ENCODE measurements around the gene CHID1.
A peak's percentile ranks its signal among the peaks of the same experiment; 100 is the strongest.

CHID1 gene

DNA sequence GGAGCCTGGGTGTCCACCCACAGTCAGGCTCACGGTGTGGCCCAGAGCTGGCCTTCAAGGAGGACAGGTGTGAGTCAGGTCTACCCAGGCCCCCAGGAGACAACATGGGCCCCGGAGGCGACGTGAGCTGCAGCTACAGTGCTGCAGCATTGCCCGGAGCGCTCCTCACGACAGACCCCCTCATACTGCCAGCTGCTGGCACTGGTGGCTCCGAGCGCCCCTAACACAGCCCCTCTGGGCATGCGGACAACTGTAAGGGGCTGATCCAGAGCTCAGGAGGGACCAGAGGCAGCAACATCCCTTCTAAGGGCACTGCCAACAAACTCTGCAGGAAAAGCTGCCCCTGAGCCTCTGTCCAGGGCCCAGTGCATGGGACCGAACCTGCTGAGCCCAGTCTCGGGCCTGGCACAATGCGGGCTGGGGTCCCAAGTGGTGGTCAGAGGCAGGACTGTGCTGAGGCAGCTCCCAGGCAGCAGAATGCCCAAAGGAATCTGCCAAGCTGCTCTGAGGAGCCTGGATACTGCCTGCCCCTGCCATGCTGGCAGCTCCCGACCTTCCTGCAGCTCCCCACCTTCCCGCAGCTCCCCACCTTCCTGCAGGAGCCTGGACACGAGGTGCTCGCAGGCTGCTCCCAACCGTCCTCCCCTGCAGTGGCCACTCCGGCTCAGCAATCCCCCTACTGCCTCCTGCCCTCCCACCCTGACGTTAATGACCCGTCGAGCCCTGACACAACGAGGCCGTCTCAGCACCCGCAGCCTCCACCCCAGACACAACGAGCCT is 15.1 kb downstream of the CHID1 start:
- H3K27me3 Mint-ChIP-seq: no peaks in the 10 kb centered on the region
- peaks cover 6% of the 10 kb centered on the region for H3K36me3 Mint-ChIP-seq (ENCODE audit: insufficient read depth)
- peaks cover 0 to 4% of the 10 kb centered on the region in 2 donors for H3K4me1 Mint-ChIP-seq (ENCODE audit: low read depth in 2 of 2)
- no peak for ATAC-seq (replicated peaks)
- no peaks in the 10 kb centered on the region for H3K9me3 Mint-ChIP-seq
- peak overlapping the region; percentile 55 to 72 for H3K27ac Mint-ChIP-seq
- no peak overlapping the region for H3K4me3 Mint-ChIP-seq
- DNase-seq: no peak

DNA sequence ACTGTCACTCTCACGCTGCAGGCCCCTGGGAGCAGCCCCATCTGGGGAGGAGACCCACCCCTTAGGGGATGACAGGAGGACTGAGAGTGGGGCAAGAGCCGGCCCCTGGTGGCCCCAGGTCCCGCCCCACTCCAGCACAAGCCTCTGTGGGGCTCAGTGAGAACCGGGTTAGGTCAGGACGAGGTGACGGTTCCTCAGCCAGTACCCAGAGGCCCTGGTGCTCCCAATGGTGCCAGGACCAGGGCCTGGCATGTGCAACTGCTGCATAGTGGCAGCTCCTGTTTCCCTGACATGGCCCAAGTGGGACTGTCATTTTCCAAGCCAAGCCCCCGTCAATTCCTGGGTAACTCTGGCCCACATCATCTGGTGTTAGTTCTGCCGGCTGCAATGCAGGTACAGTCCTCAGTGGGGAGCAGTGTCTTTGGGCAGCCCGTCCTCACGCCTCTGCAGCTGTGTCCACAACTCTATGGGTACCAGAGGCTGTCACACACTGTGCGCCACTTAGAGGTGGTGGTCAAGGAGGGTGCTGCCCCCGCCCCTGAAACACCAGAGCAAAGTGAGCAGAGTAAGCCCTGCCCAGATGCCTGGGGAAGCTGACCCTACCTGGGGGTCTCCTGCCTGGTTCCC is 15.9 kb downstream of the CHID1 start:
- ATAC-seq (replicated peaks): no peak
- no peak for DNase-seq
- no peak overlapping the region for H3K4me3 Mint-ChIP-seq
- no peaks in the 10 kb centered on the region for H3K27me3 Mint-ChIP-seq
- peaks cover 4% of the 10 kb centered on the region for H3K36me3 Mint-ChIP-seq (ENCODE audit: insufficient read depth)
- H3K4me1 Mint-ChIP-seq (ENCODE audit: low read depth in 2 of 2): peaks cover 0 to 4% of the 10 kb centered on the region in 2 donors
- no peak overlapping the region for H3K27ac Mint-ChIP-seq
- H3K9me3 Mint-ChIP-seq: no peaks in the 10 kb centered on the region

DNA sequence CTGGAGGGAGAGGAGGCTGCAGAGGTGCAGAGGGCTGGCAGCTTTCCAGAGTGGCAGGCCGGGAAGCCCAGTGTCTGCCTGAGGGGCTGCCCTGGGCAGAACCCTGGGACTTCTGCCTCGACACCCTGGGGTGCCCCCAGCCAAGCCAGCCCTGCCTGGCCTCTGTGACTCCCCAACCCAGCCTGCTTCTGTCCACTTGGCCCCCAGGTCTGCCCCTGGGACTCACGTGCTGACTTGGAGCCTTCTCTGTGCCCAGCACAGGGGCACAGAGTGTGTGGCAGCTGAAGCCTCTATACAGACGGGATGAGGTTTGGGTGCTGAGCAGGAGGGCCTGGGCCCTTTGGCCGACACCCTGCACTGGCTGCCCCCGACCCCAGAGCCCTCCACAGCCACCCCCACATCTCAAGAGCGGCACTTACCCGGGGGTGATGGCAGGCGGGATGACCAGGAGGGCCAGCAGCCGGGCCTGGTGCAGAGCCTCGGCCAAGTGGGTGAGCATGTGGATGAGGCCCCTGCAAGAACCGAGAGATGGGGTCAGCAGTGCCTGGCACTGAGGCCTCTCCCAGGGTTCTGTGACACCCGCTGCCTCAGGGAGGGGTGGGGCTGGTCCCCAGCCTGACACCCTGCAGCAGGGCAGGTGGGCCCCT is 17.5 kb downstream of the CHID1 start:
- DNase-seq (no peak), ATAC-seq (replicated peaks) (no peak)
- no peak overlapping the region for H3K27ac Mint-ChIP-seq
- no peaks in the 10 kb centered on the region for H3K27me3 Mint-ChIP-seq
- peaks cover 0 to 4% of the 10 kb centered on the region in 2 donors for H3K4me1 Mint-ChIP-seq (ENCODE audit: low read depth in 2 of 2)
- no peak overlapping the region for H3K4me3 Mint-ChIP-seq
- no peaks in the 10 kb centered on the region for H3K36me3 Mint-ChIP-seq (ENCODE audit: insufficient read depth)
- no peaks in the 10 kb centered on the region for H3K9me3 Mint-ChIP-seq

DNA sequence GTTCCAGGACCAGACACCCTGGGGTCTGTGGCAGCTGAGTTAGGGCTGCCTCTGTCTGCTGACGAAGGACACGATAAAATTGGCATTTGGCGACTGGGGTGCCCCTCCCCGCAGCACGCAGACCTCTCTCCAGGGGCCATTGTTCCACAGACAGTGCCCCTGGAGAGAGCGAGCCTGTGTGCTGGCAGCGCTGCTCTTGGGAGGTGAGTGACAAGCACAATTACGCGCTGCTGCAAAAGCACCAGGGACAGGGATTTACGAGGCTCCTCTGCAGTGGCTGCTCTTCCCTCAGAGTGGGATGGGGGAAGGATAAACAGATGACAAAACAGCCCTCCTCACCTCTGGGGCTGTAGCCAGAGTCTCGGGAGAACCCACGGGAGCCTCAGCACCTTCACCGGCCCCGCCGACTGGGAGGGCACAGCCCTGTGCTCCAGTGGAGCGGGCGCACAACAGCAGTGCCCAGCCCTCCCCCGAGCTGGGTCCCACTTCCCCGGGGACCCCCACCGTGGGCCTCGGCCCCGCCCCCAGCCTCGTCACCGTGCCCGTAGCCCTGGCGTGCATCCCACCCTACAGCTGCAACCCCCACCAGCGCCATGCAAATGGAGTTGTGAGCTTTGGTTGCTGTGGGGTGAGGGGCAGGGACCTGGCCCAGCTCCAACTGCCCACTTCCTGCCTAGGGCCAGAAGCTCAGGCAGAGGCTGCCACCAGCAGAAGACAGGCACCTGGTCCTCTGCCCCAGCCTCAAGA is 19.6 kb downstream of the CHID1 start:
- peaks cover 6% of the 10 kb centered on the region for H3K36me3 Mint-ChIP-seq (ENCODE audit: insufficient read depth)
- H3K9me3 Mint-ChIP-seq: no peaks in the 10 kb centered on the region
- ATAC-seq (replicated peaks): no peak

DNA sequence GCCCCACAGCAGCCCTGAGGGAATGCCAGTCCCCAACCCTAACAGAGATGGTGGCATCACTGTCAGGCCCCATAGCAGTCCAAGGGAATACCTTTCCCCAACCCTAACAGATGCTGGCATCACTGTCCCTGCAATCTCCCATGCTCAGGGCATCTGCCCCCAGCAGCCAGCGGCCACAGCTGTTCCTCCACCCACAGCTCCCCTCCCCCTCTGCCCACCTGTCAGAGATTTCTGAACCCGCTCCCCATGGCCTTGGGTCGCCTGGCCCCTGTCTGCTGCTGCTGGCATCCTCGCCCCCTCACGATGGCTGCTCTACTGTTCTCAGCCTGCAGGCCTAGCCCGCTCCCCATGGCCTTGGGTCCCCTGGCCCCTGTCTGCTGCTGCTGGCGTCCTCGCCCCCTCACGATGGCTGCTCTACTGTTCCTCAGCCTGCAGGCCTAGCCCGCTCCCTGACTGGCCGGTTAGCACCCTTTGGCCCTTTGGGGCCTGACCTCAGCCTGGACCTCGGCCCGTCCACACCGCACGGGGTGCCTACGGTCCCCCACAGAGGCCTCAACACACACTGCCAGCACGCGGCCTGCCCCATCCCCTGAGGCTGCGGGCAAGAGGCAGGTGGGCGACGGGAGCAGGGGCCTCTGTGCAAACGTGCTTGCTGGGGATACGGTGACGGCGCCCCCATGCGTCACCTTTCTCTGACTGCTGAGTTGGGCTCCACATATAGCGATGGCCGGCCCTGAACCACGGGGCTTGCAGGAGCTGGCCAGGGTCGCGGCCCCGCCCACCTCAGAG is 20.7 kb downstream of the CHID1 start:
- H3K27ac Mint-ChIP-seq: peak overlapping the region in 1 of 2 donors; percentile 33
- no peaks in the 10 kb centered on the region for H3K27me3 Mint-ChIP-seq
- peaks cover 0 to 5% of the 10 kb centered on the region in 2 donors for H3K4me1 Mint-ChIP-seq (ENCODE audit: low read depth in 2 of 2)
- no peak overlapping the region for H3K4me3 Mint-ChIP-seq
- no peaks in the 10 kb centered on the region for H3K9me3 Mint-ChIP-seq
- peaks cover 10% of the 10 kb centered on the region for H3K36me3 Mint-ChIP-seq (ENCODE audit: insufficient read depth)
- ATAC-seq (replicated peaks): no peak
- DNase-seq: no peak

More for the DNA sequence above, 19.6 kb downstream of the CHID1 start:
- Mint-ChIP-seq H3K27ac (no peak overlapping the region), H3K4me3 (no peak overlapping the region), H3K4me1 (ENCODE audit: low read depth in 2 of 2) (peaks cover 0 to 4% of the 10 kb centered on the region in 2 donors), H3K27me3 (no peaks in the 10 kb centered on the region)
- no peak for DNase-seq

DNA sequence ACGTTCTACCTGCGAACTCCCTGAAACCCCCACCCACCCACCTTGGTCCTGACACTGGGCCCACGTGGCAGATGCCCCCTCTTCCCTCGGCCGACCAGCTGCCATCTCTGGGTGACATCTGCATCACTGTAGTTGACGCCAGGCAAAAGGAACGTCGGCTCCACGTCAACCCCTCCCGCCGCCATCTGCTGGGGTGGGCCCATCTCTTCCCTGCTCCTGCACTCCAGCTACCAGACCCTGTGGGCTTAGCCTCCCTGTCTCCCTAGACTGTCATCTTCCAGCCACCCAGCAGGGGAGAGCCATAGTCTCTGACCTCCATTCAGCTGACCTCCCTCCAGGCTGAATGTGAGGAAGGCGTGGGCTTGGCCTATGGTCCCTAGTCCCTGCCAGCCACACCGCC is 21.4 kb downstream of the CHID1 start:
- peaks cover 0 to 5% of the 10 kb centered on the region in 2 donors for H3K4me1 Mint-ChIP-seq (ENCODE audit: low read depth in 2 of 2)
- no peaks in the 10 kb centered on the region for H3K9me3 Mint-ChIP-seq
- no peak overlapping the region for H3K4me3 Mint-ChIP-seq
- H3K27ac Mint-ChIP-seq: peak overlapping the region in 1 of 2 donors; percentile 33
- DNase-seq (no peak), ATAC-seq (replicated peaks) (no peak)
- H3K36me3 Mint-ChIP-seq (ENCODE audit: insufficient read depth): peaks cover 10% of the 10 kb centered on the region
- H3K27me3 Mint-ChIP-seq: no peaks in the 10 kb centered on the region

DNA sequence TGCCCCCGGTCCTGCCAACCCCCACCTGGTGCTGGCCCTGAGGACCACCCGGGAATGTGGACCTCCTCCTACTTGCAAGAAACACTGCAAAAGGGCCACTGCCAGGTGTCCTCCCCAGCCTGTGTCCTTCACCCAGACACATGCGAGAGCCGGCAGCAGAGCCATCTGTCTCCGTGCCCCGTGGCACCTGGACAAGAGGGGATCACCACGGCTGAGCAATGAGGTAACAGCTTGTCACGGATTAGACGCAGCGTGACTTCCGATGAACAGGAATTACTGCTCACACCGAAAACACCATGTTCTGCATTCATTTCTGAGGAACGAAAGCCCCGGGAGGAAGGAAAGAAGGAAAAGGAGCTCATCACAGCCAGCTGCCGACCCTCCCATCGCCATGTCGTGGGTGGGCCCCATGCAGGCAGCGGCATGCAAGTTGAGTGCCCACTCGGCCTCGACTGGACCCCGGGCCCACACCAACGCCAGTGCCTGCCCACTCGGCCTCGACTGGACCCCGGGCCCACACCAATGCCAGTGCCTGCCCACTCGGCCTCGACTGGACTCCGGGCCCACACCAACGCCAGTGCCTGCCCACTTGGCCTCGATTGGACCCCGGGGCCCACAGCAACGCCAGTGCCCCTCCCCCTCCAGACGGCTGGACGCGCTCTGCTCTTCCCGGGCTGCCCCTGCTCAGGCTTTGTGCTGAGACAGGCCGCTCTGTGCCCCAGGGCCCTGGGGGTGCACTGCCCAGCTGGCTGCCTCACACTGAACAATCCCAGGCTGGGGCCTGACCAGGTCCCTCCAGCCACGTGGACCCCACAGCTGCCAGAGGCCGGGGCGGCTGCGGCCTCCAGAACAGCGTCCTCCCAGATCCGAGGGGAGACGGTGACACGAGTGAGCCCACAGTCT is 22.0 kb downstream of the CHID1 start:
- no peaks in the 10 kb centered on the region for H3K9me3 Mint-ChIP-seq
- H3K36me3 Mint-ChIP-seq (ENCODE audit: insufficient read depth): peaks cover 10% of the 10 kb centered on the region

DNA sequence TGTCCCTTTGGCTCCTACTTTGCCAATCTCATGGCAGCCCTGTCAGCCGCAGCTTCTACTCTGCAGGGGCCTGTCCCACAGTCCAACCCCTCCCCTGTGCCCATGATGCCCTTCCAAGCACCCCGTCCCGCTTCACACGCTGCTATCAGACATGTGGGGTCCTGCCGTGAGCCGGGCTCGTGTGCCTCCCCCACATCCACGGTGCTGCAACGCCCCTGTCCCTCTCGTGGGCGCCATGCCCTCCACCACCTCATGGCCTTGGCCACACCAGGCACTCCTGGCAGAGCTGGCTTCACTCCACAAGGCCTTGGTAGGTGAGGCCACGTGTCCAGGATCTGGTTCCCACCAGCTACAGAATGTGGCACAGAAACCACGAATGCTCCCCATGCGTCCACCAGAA is 23.0 kb downstream of the CHID1 start:
- ATAC-seq (replicated peaks) (no peak), DNase-seq (no peak)
- H3K9me3 Mint-ChIP-seq: no peaks in the 10 kb centered on the region
- H3K4me1 Mint-ChIP-seq (ENCODE audit: low read depth in 2 of 2): peaks cover 0 to 5% of the 10 kb centered on the region in 2 donors
- peak overlapping the region in 1 of 2 donors; percentile 41 for H3K27ac Mint-ChIP-seq
- peaks cover 10% of the 10 kb centered on the region for H3K36me3 Mint-ChIP-seq (ENCODE audit: insufficient read depth)
- H3K27me3 Mint-ChIP-seq: no peaks in the 10 kb centered on the region
- H3K4me3 Mint-ChIP-seq: no peak overlapping the region

More for the DNA sequence above, 22.0 kb downstream of the CHID1 start:
- no peak for DNase-seq
- no peak for ATAC-seq (replicated peaks)
- H3K27me3 Mint-ChIP-seq: no peaks in the 10 kb centered on the region
- H3K27ac Mint-ChIP-seq: no peak overlapping the region
- H3K4me3 Mint-ChIP-seq: no peak overlapping the region
- H3K4me1 Mint-ChIP-seq (ENCODE audit: low read depth in 2 of 2): peaks cover 0 to 5% of the 10 kb centered on the region in 2 donors

DNA sequence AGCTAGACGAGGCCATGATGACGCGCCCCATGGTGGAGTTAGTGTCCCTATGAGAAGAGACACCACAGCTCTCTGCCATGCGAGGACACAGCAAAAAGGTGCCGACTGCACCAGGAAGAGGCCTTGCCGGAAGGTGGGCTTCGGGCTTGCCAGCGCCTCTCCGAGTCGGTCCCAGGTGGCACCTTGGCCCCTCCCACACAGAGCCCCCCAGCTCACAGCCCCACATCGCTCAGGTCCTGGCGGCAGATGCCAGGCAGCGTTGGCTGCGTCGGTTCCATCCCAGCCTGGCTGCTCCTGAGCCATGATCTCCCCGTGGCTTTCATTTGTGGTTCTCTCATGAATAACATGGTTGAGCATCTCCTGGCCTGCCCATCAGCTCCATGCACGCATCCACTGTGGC is 24.0 kb downstream of the CHID1 start:
- Mint-ChIP-seq H3K9me3 (no peaks in the 10 kb centered on the region), H3K36me3 (ENCODE audit: insufficient read depth) (peaks cover 15% of the 10 kb centered on the region), H3K4me1 (ENCODE audit: low read depth in 2 of 2) (peaks cover 0 to 5% of the 10 kb centered on the region in 2 donors), H3K4me3 (no peak overlapping the region), H3K27me3 (no peaks in the 10 kb centered on the region), H3K27ac (no peak overlapping the region)
- ATAC-seq (replicated peaks): no peak
- no peak for DNase-seq

DNA sequence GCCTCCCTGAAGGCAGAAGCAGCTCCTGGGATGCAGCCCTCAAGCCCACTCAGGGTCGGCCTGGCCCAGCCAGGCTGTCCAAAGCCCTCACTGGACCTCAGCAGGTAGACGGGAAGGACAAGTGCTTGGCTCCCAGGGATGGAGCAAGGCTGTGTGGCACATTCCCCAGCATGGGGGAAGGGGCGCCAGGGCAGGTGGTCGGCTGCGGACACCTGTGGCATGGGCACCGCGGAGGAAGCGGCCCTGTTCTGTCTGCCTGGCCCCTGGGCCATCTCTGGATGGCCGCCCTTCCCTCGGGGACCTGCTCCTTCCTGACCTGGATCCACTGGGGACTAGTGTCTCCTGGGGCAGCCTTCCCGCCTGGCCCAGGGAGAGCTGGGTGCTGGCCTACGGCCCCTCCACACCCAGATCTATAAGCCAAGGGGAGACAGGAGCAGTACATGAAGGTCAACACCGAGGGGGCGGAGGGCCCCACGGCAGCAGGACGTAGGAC is 26.0 kb downstream of the CHID1 start:
- Mint-ChIP-seq H3K27me3 (no peaks in the 10 kb centered on the region), H3K4me1 (ENCODE audit: low read depth in 2 of 2) (peaks cover 0 to 2% of the 10 kb centered on the region in 2 donors), H3K4me3 (no peak overlapping the region), H3K36me3 (ENCODE audit: insufficient read depth) (peaks cover 18% of the 10 kb centered on the region), H3K27ac (peak overlapping the region in 1 of 2 donors; percentile 80), H3K9me3 (no peaks in the 10 kb centered on the region)
- DNase-seq: no peak
- no peak for ATAC-seq (replicated peaks)

DNA sequence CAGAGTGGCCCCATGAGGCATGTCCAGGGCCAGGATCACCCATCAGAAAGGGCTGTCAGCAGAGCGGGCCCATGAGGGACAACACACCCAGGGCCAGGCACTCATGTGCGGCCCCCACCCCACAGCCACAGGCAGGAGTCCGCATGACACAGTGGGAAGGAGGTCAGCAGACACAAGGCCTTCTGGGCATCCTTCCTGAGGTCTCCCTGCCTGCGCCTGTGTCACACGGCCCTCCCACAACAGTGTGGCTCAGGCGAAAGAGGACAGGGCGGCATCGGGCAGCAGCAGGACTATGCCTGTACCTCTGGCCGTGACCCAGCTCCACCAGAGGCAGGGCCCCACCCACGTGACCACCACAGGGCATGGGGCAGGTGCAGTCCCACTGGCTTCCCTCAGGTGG is 27.1 kb downstream of the CHID1 start:
- H3K36me3 Mint-ChIP-seq (ENCODE audit: insufficient read depth): peaks cover 18% of the 10 kb centered on the region
- DNase-seq (no peak), ATAC-seq (replicated peaks) (no peak)
- peaks cover 0 to 2% of the 10 kb centered on the region in 2 donors for H3K4me1 Mint-ChIP-seq (ENCODE audit: low read depth in 2 of 2)
- no peaks in the 10 kb centered on the region for H3K27me3 Mint-ChIP-seq
- no peak overlapping the region for H3K27ac Mint-ChIP-seq
- H3K9me3 Mint-ChIP-seq: no peaks in the 10 kb centered on the region
- H3K4me3 Mint-ChIP-seq: no peak overlapping the region

DNA sequence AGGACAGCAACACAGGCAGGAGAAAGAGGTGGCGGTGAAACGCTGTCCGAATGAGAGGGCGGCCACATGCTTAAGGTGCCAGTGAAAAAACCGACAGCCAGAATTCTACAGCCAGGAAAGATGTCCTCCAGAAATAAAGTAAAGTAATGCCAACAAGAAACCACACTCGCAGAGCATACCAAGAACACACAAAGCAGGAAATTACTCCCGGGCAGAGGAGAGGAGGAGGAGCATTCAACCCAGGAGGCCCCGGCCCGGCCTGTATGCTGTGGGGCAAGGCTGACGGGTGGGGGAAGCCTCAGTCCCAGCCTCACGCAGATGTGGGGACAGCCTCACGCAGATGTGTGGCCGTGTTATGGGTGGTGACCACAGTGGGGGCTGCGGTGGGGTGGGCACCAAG is 28.0 kb downstream of the CHID1 start:
- no peak for ATAC-seq (replicated peaks)
- no peaks in the 10 kb centered on the region for H3K9me3 Mint-ChIP-seq
- peaks cover 18% of the 10 kb centered on the region for H3K36me3 Mint-ChIP-seq (ENCODE audit: insufficient read depth)
- no peaks in the 10 kb centered on the region for H3K27me3 Mint-ChIP-seq
- DNase-seq: no peak
- H3K4me3 Mint-ChIP-seq: no peak overlapping the region
- H3K4me1 Mint-ChIP-seq (ENCODE audit: low read depth in 2 of 2): peaks cover 0 to 2% of the 10 kb centered on the region in 2 donors
- no peak overlapping the region for H3K27ac Mint-ChIP-seq

Measured in effector memory CD8-positive, alpha-beta T cell (primary cell).